Measurements from ENCODE around the gene NUP133.

GRCh38 chr1:229508823-229509337 is 739 bp upstream of the NUP133 start:
- TF ChIP-seq CTCF (conservative IDR thresholded peaks at IDR 0.05) (no peak), ZFX (IDR thresholded peaks at IDR 0.05) (no peak)
